HG02678 (cell line): ENCODE data around the gene PPP3CA.
"Not testable (repeated sequence)": the region's sequence is repeated elsewhere in the genome, so short reads cannot be mapped to it uniquely, and the experiment has no call there.

Source experiments
- ATAC-seq: cut with Tn5 transposase; IDR thresholded peaks from one replicate; pipeline ENCODE4 v1.9.1; 2021; ENCODE audit warnings: mild to moderate bottlenecking, moderate library complexity; ENCODE audit not compliant: unreplicated experiment

The PPP3CA gene

DNA sequence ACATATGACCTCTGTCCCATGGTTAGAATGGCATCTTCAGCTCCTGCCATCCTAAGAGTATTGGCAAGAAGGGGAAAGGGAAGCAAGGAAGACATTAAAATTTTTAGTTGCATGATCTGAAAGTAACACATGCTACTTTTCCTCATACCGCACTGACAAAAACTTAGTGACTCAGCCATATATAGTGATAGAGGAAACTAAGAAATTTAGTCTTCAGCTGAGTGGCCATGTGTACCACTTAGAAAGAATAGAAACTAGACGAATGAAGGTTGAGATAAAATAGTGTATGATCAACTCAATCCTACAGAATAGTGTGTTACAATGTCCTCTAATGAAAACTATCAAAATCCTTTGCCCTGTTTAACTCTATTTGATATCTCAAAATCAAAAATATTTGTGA is 164.1 kb downstream of the PPP3CA start:
- no peak for ATAC-seq

DNA sequence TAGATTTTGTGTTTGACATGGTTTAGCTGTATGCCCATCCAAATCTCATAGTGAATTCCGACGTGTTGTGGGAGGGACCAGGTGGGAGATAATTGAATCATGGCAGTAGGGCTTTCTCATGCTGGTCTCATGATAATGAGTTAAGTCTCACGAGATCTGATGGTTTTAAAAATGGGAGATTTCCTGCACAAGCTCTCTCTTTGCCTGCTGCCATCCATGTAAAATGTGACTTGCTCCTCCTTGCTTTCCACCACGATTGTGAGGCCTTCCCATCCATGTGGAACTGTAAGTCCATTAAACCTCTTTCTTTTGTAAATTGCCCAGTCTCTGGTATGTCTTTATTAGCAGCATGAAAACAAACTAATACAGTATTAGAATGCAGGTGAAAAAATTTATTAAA is 164.6 kb downstream of the PPP3CA start:
- not testable (repeated sequence) for ATAC-seq

DNA sequence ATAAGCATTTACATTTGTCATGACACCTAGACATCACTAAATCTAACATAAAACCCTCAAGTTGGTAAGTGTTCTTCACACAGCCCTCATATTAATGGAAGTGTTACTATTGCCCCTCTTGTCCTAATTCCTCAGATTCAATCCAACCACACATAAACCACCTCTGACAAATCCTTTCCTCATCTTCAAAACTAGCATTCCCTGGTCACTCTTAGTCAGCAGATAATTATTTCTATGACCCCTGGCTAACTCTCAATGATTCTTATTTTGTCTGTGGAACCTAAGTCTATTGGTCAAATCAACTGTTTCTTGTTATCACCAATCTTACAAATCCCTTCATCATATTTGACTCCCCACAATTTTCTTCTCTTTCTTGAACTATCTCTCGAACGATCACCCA is 168.6 kb downstream of the PPP3CA start:
- ATAC-seq, result no peak

DNA sequence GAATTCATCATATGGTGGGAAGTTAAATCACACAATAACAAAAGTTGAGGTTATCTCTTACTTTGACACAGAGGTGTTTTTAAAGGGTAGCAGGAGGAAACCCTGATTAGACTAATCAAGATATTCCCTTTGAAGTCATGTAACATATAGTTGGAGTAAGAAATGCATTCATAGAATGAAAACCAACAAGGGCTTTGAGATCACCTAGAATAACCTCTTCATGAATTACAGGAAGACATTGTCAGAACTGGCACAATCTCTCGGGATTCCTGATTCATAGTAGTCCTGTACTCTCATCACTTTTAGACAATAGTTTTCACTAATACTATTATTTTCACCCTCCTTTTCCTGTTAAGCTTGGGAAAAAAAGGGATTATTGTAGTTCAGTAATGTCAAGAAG is 170.2 kb downstream of the PPP3CA start:
- ATAC-seq, result no peak

DNA sequence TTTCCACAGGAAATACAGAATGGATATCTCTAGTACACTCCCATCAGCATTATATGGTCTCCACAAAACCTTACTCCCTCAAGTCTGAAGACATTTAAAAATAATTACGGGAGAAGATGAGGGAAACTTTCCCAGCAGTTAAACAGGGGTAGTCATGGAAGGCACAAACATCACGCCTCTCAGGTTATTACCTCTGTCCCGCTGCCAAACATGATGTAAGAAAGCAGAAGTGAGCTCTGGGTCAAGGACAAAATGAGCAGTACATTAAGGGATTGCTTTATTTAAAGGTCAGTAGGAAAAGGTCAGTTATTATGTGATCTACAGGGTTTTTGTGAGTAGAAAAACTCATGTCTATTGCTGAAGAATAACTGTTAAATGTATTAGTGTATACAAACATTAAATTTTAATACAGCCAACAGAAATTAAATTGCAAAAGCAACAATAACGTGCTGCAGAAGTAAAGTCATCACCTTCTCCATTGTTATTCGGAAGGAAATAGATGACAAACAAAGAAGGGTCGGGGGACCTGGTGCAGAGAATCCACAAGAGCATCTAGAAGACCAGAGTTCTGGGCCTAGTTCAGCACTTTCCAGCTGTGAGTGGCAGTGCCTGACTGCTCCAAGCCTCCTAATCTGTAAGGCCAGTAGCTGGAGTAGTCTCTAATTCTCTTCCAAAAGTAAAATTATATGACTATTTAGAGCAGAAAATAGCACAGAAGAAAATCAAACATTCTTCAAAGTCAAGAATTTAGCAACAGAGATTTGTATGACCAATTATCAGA is 171.2 kb downstream of the PPP3CA start:
- ATAC-seq, result no peak

DNA sequence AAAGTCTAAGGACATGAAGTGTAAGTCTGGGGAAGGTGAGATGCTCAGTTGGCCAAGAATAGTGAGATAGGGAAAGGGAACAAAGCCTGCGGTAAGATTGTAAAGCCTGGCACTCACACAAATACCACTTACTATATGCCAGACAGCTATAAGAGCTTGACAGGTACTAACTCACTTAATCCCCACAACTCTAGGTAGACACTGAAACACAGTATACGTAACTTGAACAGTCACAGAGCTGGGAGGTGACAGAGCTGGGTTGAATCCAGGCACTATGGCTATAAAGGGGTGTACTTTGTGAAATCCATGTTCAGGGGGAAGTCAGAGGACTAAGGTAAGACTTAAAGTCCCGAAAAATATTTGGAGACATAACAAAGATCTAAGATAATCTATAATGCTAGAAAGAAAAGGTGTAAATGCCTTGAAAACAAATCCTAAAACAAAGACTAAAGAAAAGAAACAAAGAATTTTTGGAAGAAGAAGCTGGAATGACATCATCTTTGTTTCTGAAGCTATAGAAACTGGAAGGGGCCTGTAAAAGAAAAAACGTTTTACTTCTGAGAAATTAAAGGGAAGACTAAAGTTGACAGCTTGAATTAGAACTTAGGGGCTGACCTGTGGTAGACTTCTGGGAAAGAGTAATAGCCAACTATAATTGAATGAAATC is 172.5 kb downstream of the PPP3CA start:
- no peak for ATAC-seq

DNA sequence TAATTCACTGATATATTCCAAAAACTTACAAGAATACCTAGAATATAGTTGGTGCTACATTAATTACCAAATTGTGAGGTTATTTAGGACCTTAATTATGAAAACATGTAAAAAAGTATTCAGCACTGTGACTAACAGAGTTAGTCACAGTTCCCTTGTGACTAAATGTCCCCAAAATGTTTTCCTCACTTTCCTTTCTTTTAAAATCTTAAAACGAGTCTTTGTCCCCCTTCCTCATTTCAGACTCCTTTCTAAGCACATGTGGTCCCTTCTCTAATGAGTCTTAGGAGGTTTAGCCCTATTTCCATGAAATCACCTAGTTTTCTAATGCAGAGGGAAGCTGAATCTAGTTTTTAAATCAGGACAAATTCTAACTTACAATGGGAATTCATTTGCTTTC is 175.0 kb downstream of the PPP3CA start:
- ATAC-seq, result no peak

DNA sequence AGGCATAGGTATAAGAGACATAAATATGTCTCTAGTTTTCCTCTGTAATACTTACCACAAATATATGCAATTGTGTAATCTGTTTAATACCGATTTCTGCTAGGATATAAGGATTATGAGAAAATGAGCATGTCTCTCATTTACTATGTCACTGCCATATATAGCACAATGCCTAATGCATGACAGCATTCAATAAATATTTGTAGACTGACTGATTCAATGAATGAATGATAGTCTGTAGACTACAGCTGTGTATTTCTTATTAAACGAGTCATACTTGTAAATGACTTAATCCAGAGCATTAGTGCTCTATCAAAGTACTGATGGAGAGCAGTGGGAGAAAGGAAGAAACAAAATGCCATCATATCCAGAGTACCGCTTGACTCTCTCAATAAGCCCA is 175.6 kb downstream of the PPP3CA start:
- no peak for ATAC-seq

DNA sequence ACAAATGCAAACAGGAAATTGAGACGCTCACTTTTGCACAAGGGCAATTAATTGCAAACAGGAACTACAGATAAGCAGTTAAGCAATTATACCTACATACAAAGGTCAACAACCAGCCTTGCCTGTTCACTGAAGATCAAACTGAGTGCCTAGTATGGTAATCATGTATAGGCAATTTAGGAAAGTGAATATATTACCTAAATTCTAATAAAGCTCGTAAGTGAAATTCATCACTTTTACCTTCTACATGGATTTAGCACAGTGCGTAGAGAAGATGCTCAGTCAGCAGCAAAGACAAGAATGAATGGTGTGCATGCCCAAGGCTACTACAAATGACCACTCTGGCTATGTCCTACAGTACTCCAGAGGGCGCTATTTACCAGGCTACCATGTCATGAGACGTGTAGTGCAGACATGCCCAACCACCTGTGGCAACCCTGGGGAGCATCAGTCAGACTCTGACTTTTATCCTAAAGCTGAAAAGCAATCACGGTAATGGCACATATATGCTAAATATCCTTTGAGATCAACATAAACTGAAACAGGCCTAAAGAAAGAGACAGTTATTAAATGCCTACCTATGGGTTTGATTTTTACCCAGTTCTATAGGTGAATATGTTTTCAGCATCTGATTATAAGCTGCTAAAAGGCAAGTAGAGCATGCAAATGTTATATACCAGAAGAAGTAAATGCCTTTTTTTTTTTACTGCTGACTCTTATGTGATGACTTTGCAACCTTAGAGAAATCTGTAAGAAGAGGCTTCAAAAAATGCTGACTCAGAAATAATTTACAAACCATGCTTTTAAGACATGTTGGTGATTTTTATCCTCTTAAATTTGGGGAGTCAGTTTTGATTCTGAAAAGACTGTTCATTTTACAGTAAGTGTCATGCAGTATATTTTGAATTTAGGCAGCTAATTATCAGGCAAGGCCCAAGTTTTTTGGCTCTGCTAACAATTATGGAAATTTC is 178.0 kb downstream of the PPP3CA start:
- peak; percentile 100 for ATAC-seq

DNA sequence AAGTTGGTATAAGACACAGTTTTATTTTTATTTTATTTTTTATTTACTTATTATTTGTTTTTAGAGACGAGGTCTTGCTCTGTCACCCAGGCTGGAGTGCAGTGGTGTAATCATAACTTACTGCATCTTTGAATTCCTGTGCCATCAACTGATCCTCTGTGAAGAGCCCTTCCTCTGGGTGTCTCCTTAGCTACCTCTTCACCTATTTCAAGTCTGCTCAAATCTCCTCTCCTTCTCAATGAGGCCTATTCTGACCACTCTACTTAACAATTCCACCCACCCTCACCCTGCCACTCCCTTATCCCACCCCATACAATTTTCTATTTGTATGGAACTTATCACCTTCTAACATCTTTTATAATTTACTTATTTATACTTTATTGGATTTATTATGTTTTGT is 183.4 kb downstream of the PPP3CA start:
- ATAC-seq, result no peak

DNA sequence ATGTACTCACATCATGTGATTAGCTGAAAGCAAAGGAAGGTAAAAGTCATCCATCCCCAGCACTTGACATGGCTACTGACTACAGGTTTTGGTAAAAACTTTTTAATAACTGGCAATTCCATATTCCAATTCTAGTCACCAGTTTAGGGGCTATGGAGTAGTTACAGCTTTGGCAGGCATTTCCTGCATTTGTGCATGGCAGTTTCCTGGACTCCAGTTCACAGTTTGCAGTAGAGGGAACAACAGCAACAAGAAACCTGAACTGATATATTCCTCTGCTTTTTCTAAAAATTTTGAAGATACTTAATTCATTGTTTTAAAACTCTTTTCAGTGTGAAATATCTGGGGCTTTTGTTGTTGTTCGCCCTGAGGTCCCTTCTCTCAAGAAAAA is 184.3 kb downstream of the PPP3CA start:
- ATAC-seq, result no peak

DNA sequence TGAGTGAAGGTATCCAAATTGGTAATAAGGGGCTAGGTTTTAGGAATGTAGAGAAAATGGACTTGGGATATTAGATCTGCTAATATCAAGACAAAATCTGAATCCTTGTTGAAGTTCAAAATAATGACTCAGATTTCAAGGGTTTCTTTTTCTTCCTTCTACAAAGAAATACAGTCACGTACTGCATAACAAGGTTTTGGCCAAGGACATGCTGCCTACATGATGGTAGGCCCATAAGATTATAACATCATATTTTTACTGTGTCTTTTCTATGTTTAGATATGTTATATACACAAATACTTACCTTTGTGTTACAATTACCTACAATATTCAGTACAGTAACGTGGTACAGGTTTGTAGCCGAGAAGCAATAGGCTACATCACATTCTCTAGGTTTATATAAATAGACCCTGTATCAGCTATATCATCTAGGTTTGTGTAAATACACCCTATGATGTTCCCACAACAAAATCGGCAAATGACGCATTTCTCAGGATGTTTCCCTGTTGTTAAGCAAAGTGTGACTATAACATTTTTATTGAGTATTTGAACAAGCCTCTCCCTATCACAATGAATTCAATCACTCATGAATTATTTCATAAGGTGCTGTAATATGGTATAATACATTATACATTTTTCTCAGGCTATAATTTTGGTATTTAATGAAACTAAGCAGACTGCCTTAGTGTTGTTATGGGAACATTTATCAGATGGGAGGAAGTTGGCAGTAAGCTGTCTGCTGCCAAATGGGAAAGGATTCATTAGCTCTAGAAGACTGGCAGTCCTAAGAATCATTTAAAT is 186.3 kb downstream of the PPP3CA start:
- ATAC-seq, result no peak

DNA sequence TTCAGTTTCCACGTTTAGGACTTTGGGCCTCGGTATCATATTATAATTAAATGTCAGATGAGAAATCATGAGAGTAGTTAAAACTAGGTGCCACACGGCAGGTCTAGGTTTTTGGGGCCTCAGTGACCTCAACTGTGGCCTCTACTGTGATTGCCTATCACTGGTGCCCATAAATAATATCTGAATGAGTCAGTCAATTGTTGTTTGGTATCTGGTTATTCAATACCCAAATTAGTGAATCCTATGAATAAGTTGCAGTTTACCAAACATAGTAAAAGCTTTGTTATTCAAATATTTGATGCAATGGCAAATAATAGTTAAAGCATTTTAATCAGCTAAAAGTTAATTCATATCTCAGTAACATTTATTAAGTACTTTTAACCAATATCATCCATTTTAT is 188.8 kb downstream of the PPP3CA start:
- no peak for ATAC-seq

DNA sequence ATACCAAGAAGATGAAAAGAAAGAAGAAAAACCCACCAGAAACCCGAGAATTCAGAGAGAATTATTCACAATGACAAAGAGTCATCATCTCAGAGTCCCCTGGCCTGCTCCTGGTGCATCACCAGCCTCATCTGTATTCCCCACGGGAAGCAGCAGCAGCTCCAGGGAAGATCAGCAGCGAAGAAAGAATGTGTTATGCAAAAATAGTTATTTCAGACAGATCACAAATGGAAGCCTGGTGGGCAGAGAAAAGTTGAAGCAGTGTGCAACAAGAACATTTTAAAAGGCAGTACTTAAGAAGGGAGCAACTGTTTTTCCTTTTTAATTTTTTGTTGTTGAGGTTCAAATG is 189.2 kb downstream of the PPP3CA start:
- no peak for ATAC-seq

DNA sequence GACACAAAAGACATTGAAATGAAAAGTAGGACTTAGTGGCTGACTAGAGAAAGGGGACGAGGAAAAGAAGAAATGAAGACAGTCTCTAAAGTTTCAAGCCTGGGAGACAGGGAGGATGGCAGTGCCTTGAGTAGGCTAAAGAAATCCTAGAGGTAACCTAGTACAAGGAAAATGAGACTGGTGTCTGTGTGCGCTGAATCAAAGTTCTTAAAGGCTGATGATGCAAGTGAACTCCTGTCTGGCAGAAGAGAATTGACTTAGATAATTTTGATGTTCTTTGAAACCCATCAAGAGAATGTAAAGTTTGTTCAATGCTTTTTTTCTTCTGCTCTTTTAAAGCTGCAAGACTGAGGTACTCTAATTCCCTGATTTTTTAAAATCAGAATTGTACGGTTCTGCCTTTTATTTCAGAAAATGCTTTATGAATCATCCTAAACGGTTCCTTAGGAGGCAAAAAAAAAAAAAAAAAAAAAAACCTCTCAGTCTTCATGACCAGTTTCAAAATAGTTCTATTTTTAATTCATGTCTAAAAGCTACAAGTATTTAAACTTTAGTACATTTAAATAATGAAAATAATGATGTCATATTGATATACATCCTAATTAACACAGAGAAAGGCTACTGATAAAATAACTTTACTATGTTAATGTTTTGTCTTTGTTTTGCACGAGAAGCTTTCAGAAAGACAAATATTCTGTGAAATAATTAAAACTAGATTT is 189.8 kb downstream of the PPP3CA start:
- no peak for ATAC-seq

DNA sequence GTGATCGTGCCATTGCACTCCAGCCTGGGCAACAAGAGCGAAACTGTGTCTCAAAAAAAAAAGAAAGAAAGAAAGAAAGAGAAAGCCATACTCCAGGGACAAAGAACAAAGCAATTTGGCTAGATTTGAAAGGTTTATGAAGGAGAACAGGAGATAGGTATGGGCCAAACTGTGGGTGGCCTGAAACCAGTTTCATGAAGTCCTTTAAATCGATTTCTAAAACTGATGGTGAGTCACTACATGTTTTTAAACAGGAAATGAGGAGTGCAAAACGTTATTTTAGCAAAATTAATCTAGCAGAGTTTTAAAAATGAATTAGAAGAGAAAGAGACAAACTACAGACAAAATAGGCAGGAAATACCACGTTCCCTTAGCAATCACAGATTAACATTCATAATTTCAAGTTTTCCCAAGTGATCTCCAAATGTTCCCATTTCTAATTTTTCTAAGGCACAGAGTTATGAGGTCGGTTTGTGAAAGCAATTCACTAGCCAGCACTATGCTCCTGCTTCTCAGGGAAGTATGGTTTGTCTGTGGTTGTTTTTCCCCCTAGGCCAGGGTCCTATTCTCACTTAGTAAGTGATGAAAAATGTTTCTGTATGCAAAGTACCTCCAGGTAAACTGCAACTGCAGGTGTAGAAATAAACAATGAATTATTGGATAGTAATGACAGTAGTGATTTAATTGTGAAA is 190.6 kb downstream of the PPP3CA start:
- peak; percentile 43 for ATAC-seq

DNA sequence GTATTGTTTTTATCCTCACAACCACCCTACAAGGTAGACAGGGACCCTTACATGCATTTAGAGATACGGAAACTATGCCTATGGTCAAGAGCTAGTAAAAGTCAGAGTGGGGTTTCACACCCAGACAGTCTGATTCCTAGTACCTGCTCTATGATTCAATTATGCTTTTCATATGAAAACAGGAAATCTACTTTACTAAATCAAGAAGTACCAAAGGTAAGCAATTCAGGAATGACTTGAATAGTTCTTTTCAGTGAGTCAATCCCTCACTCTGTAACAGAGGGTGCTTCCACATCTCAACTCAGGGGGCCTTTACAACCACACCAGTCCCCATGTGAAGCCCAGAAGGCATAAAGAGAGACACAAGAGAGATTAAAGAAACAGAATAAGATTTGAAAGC is 191.4 kb downstream of the PPP3CA start:
- no peak for ATAC-seq

DNA sequence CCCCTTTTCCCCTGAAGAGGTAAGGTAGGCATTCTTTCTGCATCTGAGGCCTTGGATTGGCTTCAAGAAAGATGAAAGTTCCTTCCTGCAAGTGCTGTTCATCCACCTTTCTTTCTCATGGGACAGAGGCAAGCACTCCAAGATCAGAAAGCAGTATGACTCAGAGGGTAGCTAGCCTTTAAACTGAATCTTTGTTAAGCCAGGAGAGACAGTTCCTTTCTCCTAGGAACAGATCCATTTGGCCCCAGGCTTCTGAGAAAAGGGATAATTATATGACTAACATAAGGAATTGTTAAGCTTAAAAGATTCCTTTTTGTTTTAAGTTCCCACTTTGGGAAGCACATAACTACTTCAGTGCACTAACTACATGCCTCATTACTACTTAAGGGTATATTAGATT is 192.0 kb downstream of the PPP3CA start:
- ATAC-seq, result no peak

DNA sequence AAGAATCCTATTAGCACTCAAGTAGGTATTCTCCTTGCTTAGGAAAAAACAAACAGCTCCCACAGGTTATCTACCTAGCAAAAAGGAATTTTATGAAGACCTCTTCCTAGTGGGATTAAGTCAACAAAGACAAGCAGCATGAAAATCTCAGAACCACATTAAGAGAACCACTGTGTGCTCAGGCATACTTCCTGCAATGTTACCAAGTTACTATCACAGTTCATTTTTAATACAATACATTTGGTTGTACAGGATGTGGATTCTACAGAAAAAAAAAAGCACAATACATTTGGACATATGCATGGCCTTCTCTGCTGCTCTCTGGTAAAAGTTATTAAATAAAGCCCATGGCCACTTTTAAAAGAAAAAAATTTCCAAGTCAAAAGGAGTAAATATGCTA is 193.7 kb downstream of the PPP3CA start:
- no peak for ATAC-seq

DNA sequence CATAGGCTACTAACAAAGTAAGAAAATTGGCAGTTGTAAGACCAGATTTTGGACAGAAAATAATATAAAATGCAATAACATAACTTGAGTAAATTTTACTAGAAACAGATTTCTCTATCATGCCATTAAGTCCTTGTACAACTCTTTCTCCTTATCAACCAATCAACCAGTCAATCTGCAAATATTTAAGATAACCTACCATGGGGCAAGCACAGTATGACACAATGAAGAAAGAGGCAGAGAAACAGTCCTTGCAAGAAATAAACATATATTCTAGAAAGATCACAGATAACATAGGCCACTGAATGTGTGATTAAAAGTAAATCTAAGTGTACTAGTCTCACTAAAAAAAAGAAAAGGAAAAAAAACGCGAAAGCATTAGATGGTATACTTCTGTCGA is 194.8 kb downstream of the PPP3CA start:
- ATAC-seq, result no peak
